HL-60 (cell line): Measurements from ENCODE around the gene ATP12A.

Experiments
- DNase-seq, 2 experiments: peaks; one replicate each; pipeline ENCODE4 v3.0.0-alpha.2; 2010 to 2020; ENCODE audit warnings: low read depth in 1 of 2, low spot score in 1 of 2
- H3K27ac ChIP-seq: fragments of 250-450 bp; sonication (Bioruptor Pico); replicated peaks from 2 replicates; pipeline ENCODE4 v1.5.1; 2020; ENCODE audit warnings: mild to moderate bottlenecking, moderate library complexity
- H3K27me3 ChIP-seq: fragments of 250-450 bp; sonication (Bioruptor Pico); 2 replicates; pipeline ENCODE4 v1.5.1; 2021; ENCODE audit warnings: mild to moderate bottlenecking, moderate library complexity; ENCODE audit not compliant: insufficient read depth, poor library complexity, severe bottlenecking
- H3K4me3 ChIP-seq: replicated peaks from 2 replicates; pipeline ENCODE4 v1.5.1; 2011; ENCODE audit warnings: mild to moderate bottlenecking, control low read depth, low read length; ENCODE audit not compliant: insufficient read depth
- CTCF ChIP-seq: IDR thresholded peaks from one replicate; pipeline ENCODE4 v1.5.1; 2011; ENCODE audit warnings: low read length, control low read depth, inconsistent platforms; ENCODE audit not compliant: insufficient read depth
- GABPA ChIP-seq: IDR thresholded peaks from 2 replicates; pipeline ENCODE4 v1.6.1; 2012; ENCODE audit warnings: low read depth
- POLR2AphosphoS5 ChIP-seq: IDR thresholded peaks from 2 replicates; pipeline ENCODE4 v1.6.1; 2012; ENCODE audit warnings: low read depth
- REST ChIP-seq: IDR thresholded peaks from 2 replicates; pipeline ENCODE4 v1.6.1; 2012; ENCODE audit warnings: low read depth; ENCODE audit not compliant: insufficient replicate concordance
- SPI1 ChIP-seq: IDR thresholded peaks from 2 replicates; pipeline ENCODE4 v1.6.1; 2012; ENCODE audit warnings: low read depth, mild to moderate bottlenecking, borderline replicate concordance

The ATP12A gene

GRCh38 chr13:24713022-24713421 lies 32.8 kb downstream of the ATP12A start:
- peaks cover 5% of the 10 kb centered on the region for H3K27me3 ChIP-seq
- no peak overlapping the region for H3K4me3 ChIP-seq
- DNase-seq = no peak
- H3K27ac ChIP-seq = no peak overlapping the region
- TF ChIP-seq SPI1 (no peak), POLR2AphosphoS5 (no peak), GABPA (no peak), REST (no peak), CTCF (no peak)

- no peak for TF ChIP-seq SPI1
- TF ChIP-seq REST = no peak
- TF ChIP-seq CTCF = no peak
- no peak for TF ChIP-seq POLR2AphosphoS5
- no peak for TF ChIP-seq GABPA
- Histone ChIP-seq H3K4me3 (no peak overlapping the region), H3K27me3 (no peaks in the 10 kb centered on the region), H3K27ac (no peak overlapping the region)
- no peak for DNase-seq
Observed at GRCh38 chr13:24716011-24716410, 35.8 kb downstream of the ATP12A start.

GRCh38 chr13:24716446-24716845 lies 36.2 kb downstream of the ATP12A start:
- H3K4me3 ChIP-seq = no peak overlapping the region
- no peak for DNase-seq
- H3K27me3 ChIP-seq = no peaks in the 10 kb centered on the region
- H3K27ac ChIP-seq = no peak overlapping the region
- TF ChIP-seq CTCF = no peak
- TF ChIP-seq GABPA = no peak
- no peak for TF ChIP-seq REST
- no peak for TF ChIP-seq SPI1
- TF ChIP-seq POLR2AphosphoS5 = no peak
